ENCODE results near the gene LPAR6.
A peak's percentile ranks its signal among the peaks of the same experiment; 100 is the strongest.
"Not testable (repeated sequence)": the region's sequence is repeated elsewhere in the genome, so short reads cannot be mapped to it uniquely, and the experiment has no call there.

The LPAR6 gene

GRCh38 chr13:48412881-48413351 lies at the start of gene LPAR6:
TSS of gene LPAR6 (minus strand) at chr13:48413113. CDS start at chr13:48412423, 690 bp downstream.
- peak within 1 kb of the TSS; percentile 66 for H3K9ac ChIP-seq (ENCODE audit: low read length)
- peak within 1 kb of the TSS; percentile 59 for H3K27ac ChIP-seq (ENCODE audit: low read depth, low read length)

GRCh38 chr13:48457578-48458242 lies 44.8 kb upstream of the LPAR6 start:
- Histone ChIP-seq H3K27me3 (ENCODE audit: control insufficient read depth in 1 of 2, insufficient read depth in 2 of 2, low read length in 2 of 2) (no peaks in the 10 kb centered on the region), H3K4me3 (ENCODE audit: low read depth in 1 of 2, low read length in 2 of 2) (no peak overlapping the region), H3K27ac (ENCODE audit: low read depth, low read length) (no peak overlapping the region), H3K36me3 (ENCODE audit: insufficient read depth, low read length) (peaks cover 19% of the 10 kb centered on the region), H3K4me1 (ENCODE audit: insufficient read depth, low read length) (no peaks in the 10 kb centered on the region), H3K9me3 (ENCODE audit: low read length) (no peaks in the 10 kb centered on the region), H3K9ac (ENCODE audit: low read length) (no peak overlapping the region)

More at GRCh38 chr13:48412881-48413351, at the start of gene LPAR6:
- no peaks in the 10 kb centered on the region for H3K9me3 ChIP-seq (ENCODE audit: low read length)
- H3K36me3 ChIP-seq (ENCODE audit: insufficient read depth, low read length): no peaks in the 10 kb centered on the region
- no peaks in the 10 kb centered on the region for H3K4me1 ChIP-seq (ENCODE audit: insufficient read depth, low read length)
- peak within 1 kb of the TSS; percentile 55 to 57 for H3K4me3 ChIP-seq (ENCODE audit: low read depth in 1 of 2, low read length in 2 of 2)
- H3K27me3 ChIP-seq (ENCODE audit: control insufficient read depth in 1 of 2, insufficient read depth in 2 of 2, low read length in 2 of 2): no peaks in the 10 kb centered on the region

- Histone ChIP-seq H3K9ac (ENCODE audit: low read length) (no peak overlapping the region), H3K4me1 (ENCODE audit: insufficient read depth, low read length) (no peaks in the 10 kb centered on the region), H3K36me3 (ENCODE audit: insufficient read depth, low read length) (peaks cover 19% of the 10 kb centered on the region), H3K9me3 (ENCODE audit: low read length) (no peaks in the 10 kb centered on the region), H3K27ac (ENCODE audit: low read depth, low read length) (no peak overlapping the region), H3K4me3 (ENCODE audit: low read depth in 1 of 2, low read length in 2 of 2) (no peak overlapping the region), H3K27me3 (ENCODE audit: control insufficient read depth in 1 of 2, insufficient read depth in 2 of 2, low read length in 2 of 2) (no peaks in the 10 kb centered on the region)
Observed at GRCh38 chr13:48456546-48456945, 43.6 kb upstream of the LPAR6 start.

- H3K27ac ChIP-seq (ENCODE audit: low read depth, low read length); H3K9ac ChIP-seq (ENCODE audit: low read length); H3K27me3 ChIP-seq (ENCODE audit: control insufficient read depth in 1 of 2, insufficient read depth in 2 of 2, low read length in 2 of 2); H3K9me3 ChIP-seq (ENCODE audit: low read length); H3K4me3 ChIP-seq (ENCODE audit: low read depth in 1 of 2, low read length in 2 of 2); H3K36me3 ChIP-seq (ENCODE audit: insufficient read depth, low read length); H3K4me1 ChIP-seq (ENCODE audit: insufficient read depth, low read length): not testable (repeated sequence)
Observed at GRCh38 chr13:48451196-48451595, 38.3 kb upstream of the LPAR6 start.

GRCh38 chr13:48449656-48450055 lies 36.7 kb upstream of the LPAR6 start:
- no peak overlapping the region for H3K27ac ChIP-seq (ENCODE audit: low read depth, low read length)
- H3K27me3 ChIP-seq (ENCODE audit: control insufficient read depth in 1 of 2, insufficient read depth in 2 of 2, low read length in 2 of 2): no peaks in the 10 kb centered on the region
- H3K4me3 ChIP-seq (ENCODE audit: low read depth in 1 of 2, low read length in 2 of 2): no peak overlapping the region
- no peaks in the 10 kb centered on the region for H3K9me3 ChIP-seq (ENCODE audit: low read length)
- H3K36me3 ChIP-seq (ENCODE audit: insufficient read depth, low read length): no peaks in the 10 kb centered on the region
- H3K9ac ChIP-seq (ENCODE audit: low read length): no peak overlapping the region
- H3K4me1 ChIP-seq (ENCODE audit: insufficient read depth, low read length): no peaks in the 10 kb centered on the region

GRCh38 chr13:48448959-48449614 lies 36.2 kb upstream of the LPAR6 start:
- Histone ChIP-seq H3K36me3 (ENCODE audit: insufficient read depth, low read length) (no peaks in the 10 kb centered on the region), H3K27ac (ENCODE audit: low read depth, low read length) (no peak overlapping the region), H3K27me3 (ENCODE audit: control insufficient read depth in 1 of 2, insufficient read depth in 2 of 2, low read length in 2 of 2) (no peaks in the 10 kb centered on the region), H3K4me3 (ENCODE audit: low read depth in 1 of 2, low read length in 2 of 2) (no peak overlapping the region), H3K9ac (ENCODE audit: low read length) (no peak overlapping the region), H3K9me3 (ENCODE audit: low read length) (no peaks in the 10 kb centered on the region), H3K4me1 (ENCODE audit: insufficient read depth, low read length) (no peaks in the 10 kb centered on the region)

- H3K27me3 ChIP-seq (ENCODE audit: control insufficient read depth in 1 of 2, insufficient read depth in 2 of 2, low read length in 2 of 2): no peaks in the 10 kb centered on the region
- no peak overlapping the region for H3K9ac ChIP-seq (ENCODE audit: low read length)
- no peaks in the 10 kb centered on the region for H3K36me3 ChIP-seq (ENCODE audit: insufficient read depth, low read length)
- no peak overlapping the region for H3K4me3 ChIP-seq (ENCODE audit: low read depth in 1 of 2, low read length in 2 of 2)
- H3K9me3 ChIP-seq (ENCODE audit: low read length): no peaks in the 10 kb centered on the region
- no peak overlapping the region for H3K27ac ChIP-seq (ENCODE audit: low read depth, low read length)
- H3K4me1 ChIP-seq (ENCODE audit: insufficient read depth, low read length): no peaks in the 10 kb centered on the region
Observed at GRCh38 chr13:48448285-48448958, 35.5 kb upstream of the LPAR6 start.

GRCh38 chr13:48446464-48446863 lies 33.6 kb upstream of the LPAR6 start:
- no peaks in the 10 kb centered on the region for H3K4me1 ChIP-seq (ENCODE audit: insufficient read depth, low read length)
- H3K9ac ChIP-seq (ENCODE audit: low read length): no peak overlapping the region
- no peak overlapping the region for H3K4me3 ChIP-seq (ENCODE audit: low read depth in 1 of 2, low read length in 2 of 2)
- H3K27me3 ChIP-seq (ENCODE audit: control insufficient read depth in 1 of 2, insufficient read depth in 2 of 2, low read length in 2 of 2): no peaks in the 10 kb centered on the region
- H3K9me3 ChIP-seq (ENCODE audit: low read length): no peaks in the 10 kb centered on the region
- H3K36me3 ChIP-seq (ENCODE audit: insufficient read depth, low read length): no peaks in the 10 kb centered on the region
- H3K27ac ChIP-seq (ENCODE audit: low read depth, low read length): no peak overlapping the region

GRCh38 chr13:48443442-48444208 lies 30.7 kb upstream of the LPAR6 start:
- Histone ChIP-seq H3K9ac (ENCODE audit: low read length) (no peak overlapping the region), H3K4me1 (ENCODE audit: insufficient read depth, low read length) (no peaks in the 10 kb centered on the region), H3K27me3 (ENCODE audit: control insufficient read depth in 1 of 2, insufficient read depth in 2 of 2, low read length in 2 of 2) (no peaks in the 10 kb centered on the region), H3K4me3 (ENCODE audit: low read depth in 1 of 2, low read length in 2 of 2) (no peak overlapping the region), H3K27ac (ENCODE audit: low read depth, low read length) (no peak overlapping the region), H3K9me3 (ENCODE audit: low read length) (no peaks in the 10 kb centered on the region), H3K36me3 (ENCODE audit: insufficient read depth, low read length) (no peaks in the 10 kb centered on the region)

- Histone ChIP-seq H3K27ac (ENCODE audit: low read depth, low read length) (no peak overlapping the region), H3K4me1 (ENCODE audit: insufficient read depth, low read length) (peaks cover 14% of the 10 kb centered on the region), H3K9ac (ENCODE audit: low read length) (no peak overlapping the region)
Observed at GRCh38 chr13:48437371-48437770, 24.5 kb upstream of the LPAR6 start.

GRCh38 chr13:48436661-48437288 lies 23.9 kb upstream of the LPAR6 start:
- no peak overlapping the region for H3K27ac ChIP-seq (ENCODE audit: low read depth, low read length)
- H3K4me1 ChIP-seq (ENCODE audit: insufficient read depth, low read length): peaks cover 20% of the 10 kb centered on the region
- H3K9me3 ChIP-seq (ENCODE audit: low read length): no peaks in the 10 kb centered on the region
- H3K9ac ChIP-seq (ENCODE audit: low read length): no peak overlapping the region
- H3K36me3 ChIP-seq (ENCODE audit: insufficient read depth, low read length): no peaks in the 10 kb centered on the region
- no peaks in the 10 kb centered on the region for H3K27me3 ChIP-seq (ENCODE audit: control insufficient read depth in 1 of 2, insufficient read depth in 2 of 2, low read length in 2 of 2)
- no peak overlapping the region for H3K4me3 ChIP-seq (ENCODE audit: low read depth in 1 of 2, low read length in 2 of 2)

More at GRCh38 chr13:48437371-48437770, 24.5 kb upstream of the LPAR6 start:
- Histone ChIP-seq H3K9me3 (ENCODE audit: low read length) (no peaks in the 10 kb centered on the region), H3K27me3 (ENCODE audit: control insufficient read depth in 1 of 2, insufficient read depth in 2 of 2, low read length in 2 of 2) (no peaks in the 10 kb centered on the region), H3K36me3 (ENCODE audit: insufficient read depth, low read length) (no peaks in the 10 kb centered on the region), H3K4me3 (ENCODE audit: low read depth in 1 of 2, low read length in 2 of 2) (no peak overlapping the region)
